ENCODE results near the gene PGF. TPM values are rescaled to one million over a fixed set of nuclear protein-coding genes. Genes with fewer than 3 reads are reported as not detected.

The PGF gene
- total RNA-seq, 1 experiment from 2014 or later, result 6.4 TPM

- ChIA-PET POLR2A (no interaction called here), CTCF (interaction anchor here (2.4 kb wide), 1 partner anchor 9 kb away, joined by 12 read pairs; no protein-coding TSS in a partner anchor), RAD21 (ENCODE audit: low non-redundant PET in 1 of 2, low total read pairs in 2 of 2, uncharacterized antibody in 2 of 2, unreplicated experiment in 2 of 2) (no interaction called here)
- Histone ChIP-seq H4K20me1 (ENCODE audit: insufficient read depth) (no peaks in the 10 kb centered on the region), H3K9me2 (ENCODE audit: insufficient read depth) (no peaks in the 10 kb centered on the region), H3K4me1 (ENCODE audit: control insufficient read depth in 1 of 2, insufficient read depth in 2 of 2, low read length in 2 of 2) (peaks cover 4 to 8% of the 10 kb centered on the region in 2 experiments; a peak in 3 of 4 replicates), H3K9me3 (ENCODE audit: control insufficient read depth in 1 of 2, insufficient read depth in 1 of 2, low read depth in 1 of 2, low read length in 2 of 2) (no peaks in the 10 kb centered on the region), H3K4me2 (ENCODE audit: low read length) (no peak overlapping the region), H3K9ac (ENCODE audit: low read length) (no peak overlapping the region), H3K79me2 (ENCODE audit: insufficient read depth, low read length) (no peaks in the 10 kb centered on the region), H3K27me3 (ENCODE audit: insufficient read depth, low read length) (no peaks in the 10 kb centered on the region), H3K36me3 (ENCODE audit: control insufficient read depth in 1 of 2, insufficient read depth in 2 of 2, low read length in 2 of 2) (no peaks in the 10 kb centered on the region), H2AFZ (ENCODE audit: low read depth, low read length, poor library complexity, severe bottlenecking) (no peak overlapping the region), H3K27ac (ENCODE audit: low read depth, low read length) (no peak overlapping the region), H3K4me3 (replicated peaks in 1 of 2; ENCODE audit: low read depth in 1 of 2, low read length in 2 of 2) (no peak overlapping the region)
- ATAC-seq, result no peak
- intact Hi-C loops (cut with micrococcal nuclease), result no loop called here
- TF ChIP-seq SIN3A (IDR thresholded peaks at IDR 0.05; ENCODE audit: low read depth) (no peak), REST (IDR thresholded peaks at IDR 0.05; ENCODE audit: low read depth) (no peak), EZH2phosphoT487 (IDR thresholded peaks at IDR 0.05; ENCODE audit: borderline replicate concordance) (no peak), POLR2AphosphoS5 (IDR thresholded peaks at IDR 0.05; ENCODE audit: low read depth, low read length) (no peak), CTCF (IDR thresholded peaks at IDR 0.05 in 2 of 3, conservative IDR thresholded peaks at IDR 0.05 in 1 of 3; ENCODE audit: borderline replicate concordance in 1 of 3, insufficient read depth in 1 of 3, low read depth in 2 of 3, low read length in 2 of 3) (no peak), ELF1 (IDR thresholded peaks at IDR 0.05; ENCODE audit: borderline replicate concordance, low read depth) (no peak), CBX3 (IDR thresholded peaks at IDR 0.05; ENCODE audit: low read depth) (no peak), TCF7L2 (IDR thresholded peaks at IDR 0.05; ENCODE audit: borderline replicate concordance, extremely low read depth, insufficient read depth, insufficient read length) (no peak), ZFX (IDR thresholded peaks at IDR 0.05) (no peak), JUND (IDR thresholded peaks at IDR 0.05) (no peak), ZNF274 (IDR thresholded peaks at IDR 0.05; ENCODE audit: low read depth, low read length) (no peak), EGR1 (IDR thresholded peaks at IDR 0.05; ENCODE audit: low read depth) (no peak), FOSL1 (IDR thresholded peaks at IDR 0.05; ENCODE audit: low read depth) (no peak), ZBTB33 (IDR thresholded peaks at IDR 0.05; ENCODE audit: extremely low read depth, insufficient replicate concordance, low read length) (no peak)
- BruUV-seq (replicated peaks), result no TSS peak
- no peak for DNase-seq (ENCODE audit: low read depth, low spot score)
Measured at GRCh38 chr14:74935360-74935680, 20.1 kb downstream of the PGF start.
